Measurements from ENCODE around the gene NFIX. TPM values are rescaled to one million over a fixed set of nuclear protein-coding genes. Genes with fewer than 3 reads are reported as not detected.

Gene NFIX
- total RNA-seq, 2 experiments from 2014 or later: 3.0 to 3.3 TPM

- peaks cover 93% of the 10 kb centered on the region for H3K36me3 Mint-ChIP-seq (ENCODE audit: low read depth)
- H3K4me1 ChIP-seq (ENCODE audit: insufficient read depth, low read length): peaks cover 44% of the 10 kb centered on the region
- POLR2A ChIA-PET: interaction anchor here (1.6 to 1.8 kb wide), 2 partner anchors 9 kb away, joined by 6 to 7 read pairs; partner anchors contain the start of genes CALR and GADD45GIP1
Observed at GRCh38 chr19:12946731-12947496, 48.4 kb upstream of the NFIX start.

GRCh38 chr19:12947702-12948611 is 47.3 kb upstream of the NFIX start:
- CTCF ChIA-PET: interaction anchor here (0.6 to 2.4 kb wide), 2 partner anchors 17 to 312 kb away, joined by 4 to 7 read pairs; no protein-coding TSS in a partner anchor
- DNase-seq (no peak), ATAC-seq (ENCODE audit: poor library complexity) (no peak)
- intact Hi-C loops (cut with DNase I, micrococcal nuclease): no loop called here
- peaks cover 0 to 6% of the 10 kb centered on the region in 2 experiments for H3K9me3 ChIP-seq (ENCODE audit: control insufficient read depth in 1 of 2, insufficient read depth in 1 of 2, low read length in 2 of 2)
- H3K4me3 Mint-ChIP-seq: peak overlapping the region; percentile 91
- no peaks in the 10 kb centered on the region for H3K9me3 Mint-ChIP-seq
- H3K27me3 Mint-ChIP-seq: peaks cover 4% of the 10 kb centered on the region
- peaks cover 35% of the 10 kb centered on the region for H3K4me1 Mint-ChIP-seq (ENCODE audit: low read depth)
- H3K36me3 Mint-ChIP-seq (ENCODE audit: low read depth): peaks cover 92% of the 10 kb centered on the region
- POLR2A ChIA-PET: interaction anchor here (0.7 to 1.6 kb wide), 4 partner anchors 10 to 57 kb away, joined by 3 to 7 read pairs (median 4); partner anchors contain the start of genes CALR, FARSA and GCDH
- no peak for TF ChIP-seq CTCF (IDR thresholded peaks at IDR 0.05)
- peaks cover 0 to 3% of the 10 kb centered on the region in 2 experiments for H3K27me3 ChIP-seq (ENCODE audit: control insufficient read depth in 1 of 2, insufficient read depth in 2 of 2, low read length in 2 of 2)
- peak overlapping the region; percentile 47 for H3K27ac Mint-ChIP-seq
- no peak overlapping the region for H3K4me3 ChIP-seq (ENCODE audit: low read length)
- peaks cover 69% of the 10 kb centered on the region for H3K36me3 ChIP-seq (ENCODE audit: insufficient read depth, low read length)
- peaks cover 42% of the 10 kb centered on the region for H3K4me1 ChIP-seq (ENCODE audit: insufficient read depth, low read length)
- H3K27ac ChIP-seq (ENCODE audit: low read depth in 1 of 2, low read length in 2 of 2): peak overlapping the region in 1 of 2 donors; percentile 4

More at GRCh38 chr19:12946731-12947496, 48.4 kb upstream of the NFIX start:
- peaks cover 0 to 6% of the 10 kb centered on the region in 2 experiments for H3K9me3 ChIP-seq (ENCODE audit: control insufficient read depth in 1 of 2, insufficient read depth in 1 of 2, low read length in 2 of 2)
- Mint-ChIP-seq H3K27me3 (peaks cover 4% of the 10 kb centered on the region), H3K4me1 (ENCODE audit: low read depth) (peaks cover 35% of the 10 kb centered on the region), H3K27ac (peak overlapping the region; percentile 97), H3K9me3 (no peaks in the 10 kb centered on the region), H3K4me3 (peak overlapping the region; percentile 91)
- no peak for ATAC-seq (ENCODE audit: poor library complexity)
- peaks cover 70% of the 10 kb centered on the region for H3K36me3 ChIP-seq (ENCODE audit: insufficient read depth, low read length)
- H3K27me3 ChIP-seq (ENCODE audit: control insufficient read depth in 1 of 2, insufficient read depth in 2 of 2, low read length in 2 of 2): peaks cover 0 to 3% of the 10 kb centered on the region in 2 experiments
- intact Hi-C loops (cut with DNase I, micrococcal nuclease): no loop called here
- peak overlapping the region in 1 of 2 donors; percentile 73 for H3K27ac ChIP-seq (ENCODE audit: low read depth in 1 of 2, low read length in 2 of 2)
- peak overlapping the region; percentile 62 for H3K4me3 ChIP-seq (ENCODE audit: low read length)
- no peak for DNase-seq
- CTCF ChIA-PET: interaction anchor here (1.7 to 2.4 kb wide), 2 partner anchors 19 kb away, joined by 4 to 7 read pairs; no protein-coding TSS in a partner anchor
- TF ChIP-seq CTCF (IDR thresholded peaks at IDR 0.05): no peak
